SK-N-SH treated with all-trans-retinoic acid at 6 μM for 48 hours (cell line): Measurements from ENCODE around the gene ROBO1.

ENCODE experiments used
- ATAC-seq: fragments of 200-7000 bp; cut with Tn5 transposase; 3 replicates; pipeline ENCODE4 v1.9.1; 2020; ENCODE audit warnings: mild to moderate bottlenecking, moderate library complexity
- ARNTL ChIP-seq: fragments of 450-650 bp; formaldehyde crosslinking; IDR thresholded peaks from 2 replicates; pipeline ENCODE4 v1.5.0; 2020; ENCODE audit warnings: low read depth, mild to moderate bottlenecking, moderate library complexity, borderline replicate concordance
- BACH2 ChIP-seq: fragments of 250-450 bp; sonication (Bioruptor Pico); IDR thresholded peaks from 2 replicates; pipeline ENCODE4 v1.9.0; 2021; ENCODE audit warnings: mild to moderate bottlenecking, borderline replicate concordance
- CREB5 ChIP-seq: fragments of 250-450 bp; sonication (Bioruptor Pico); IDR thresholded peaks from 2 replicates; pipeline ENCODE4 v1.5.1; 2020; ENCODE audit warnings: low read depth, mild to moderate bottlenecking, moderate library complexity
- CSDC2 ChIP-seq: fragments of 250-450 bp; sonication (Bioruptor Pico); IDR thresholded peaks from 2 replicates; pipeline ENCODE4 v1.5.0; 2020; ENCODE audit warnings: mild to moderate bottlenecking, moderate library complexity
- CSRNP3 ChIP-seq: fragments of 250-450 bp; sonication (Bioruptor Pico); IDR thresholded peaks from 2 replicates; pipeline ENCODE4 v1.5.1; 2021; ENCODE audit warnings: mild to moderate bottlenecking, moderate library complexity
- GLIS3 ChIP-seq: fragments of 250-450 bp; sonication (Bioruptor Pico); IDR thresholded peaks from 2 replicates; pipeline ENCODE4 v1.5.0; 2020; ENCODE audit warnings: mild to moderate bottlenecking, moderate library complexity
- ISL1 ChIP-seq: fragments of 250-450 bp; sonication (Bioruptor Pico); IDR thresholded peaks from 2 replicates; pipeline ENCODE4 v2.1.2; 2022; ENCODE audit warnings: mild to moderate bottlenecking, moderate library complexity
- OSR1 ChIP-seq: fragments of 250-450 bp; sonication (Bioruptor Pico); IDR thresholded peaks from 2 replicates; pipeline ENCODE4 v1.8.0; 2022; ENCODE audit warnings: moderate library complexity, mild to moderate bottlenecking, inconsistent platforms
- PATZ1 ChIP-seq: fragments of 250-450 bp; sonication (Bioruptor Pico); IDR thresholded peaks from 2 replicates; pipeline ENCODE4 v1.8.0; 2020; ENCODE audit warnings: mild to moderate bottlenecking, moderate library complexity, borderline replicate concordance
- POU6F1 ChIP-seq: fragments of 250-450 bp; sonication (Bioruptor Pico); IDR thresholded peaks from 2 replicates; pipeline ENCODE4 v1.8.0; 2021; ENCODE audit warnings: low read depth, mild to moderate bottlenecking, moderate library complexity, borderline replicate concordance
- PPARA ChIP-seq: fragments of 250-450 bp; sonication (Bioruptor Pico); IDR thresholded peaks from 2 replicates; pipeline ENCODE4 v1.5.0; 2020; ENCODE audit warnings: mild to moderate bottlenecking, borderline replicate concordance
- RARB ChIP-seq: fragments of 250-450 bp; sonication (Bioruptor Pico); IDR thresholded peaks from 2 replicates; pipeline ENCODE4 v1.8.0; 2021; ENCODE audit warnings: mild to moderate bottlenecking, moderate library complexity
- SNAI2 ChIP-seq: fragments of 250-450 bp; sonication (Bioruptor Pico); IDR thresholded peaks from 2 replicates; pipeline ENCODE4 v1.5.0; 2020; ENCODE audit warnings: mild to moderate bottlenecking, moderate library complexity
- TCF4 ChIP-seq: fragments of 250-450 bp; sonication (Bioruptor Pico); IDR thresholded peaks from 2 replicates; pipeline ENCODE4 v1.8.0; 2021; ENCODE audit warnings: mild to moderate bottlenecking, moderate library complexity, borderline replicate concordance
- TOX ChIP-seq: fragments of 250-450 bp; sonication (Bioruptor Pico); IDR thresholded peaks from 2 replicates; pipeline ENCODE4 v1.8.0; 2021; ENCODE audit warnings: mild to moderate bottlenecking, moderate library complexity, borderline replicate concordance
- TSHZ2 ChIP-seq: fragments of 250-450 bp; sonication (Bioruptor Pico); IDR thresholded peaks from 2 replicates; pipeline ENCODE4 v1.5.0; 2020; ENCODE audit warnings: mild to moderate bottlenecking, moderate library complexity
- ZFP3 ChIP-seq: fragments of 250-450 bp; sonication (Bioruptor Pico); IDR thresholded peaks from 2 replicates; pipeline ENCODE4 v1.5.0; 2020; ENCODE audit warnings: mild to moderate bottlenecking, moderate library complexity
- ZFP30 ChIP-seq: fragments of 450-650 bp; formaldehyde crosslinking; IDR thresholded peaks from 2 replicates; pipeline ENCODE4 v1.5.0; 2022; ENCODE audit warnings: mild to moderate bottlenecking, moderate library complexity
- ZNF565 ChIP-seq: fragments of 450-650 bp; formaldehyde crosslinking; conservative IDR thresholded peaks from 2 replicates; pipeline ENCODE4 v1.5.0; 2020; ENCODE audit warnings: low read depth, mild to moderate bottlenecking, moderate library complexity
- ZNF70 ChIP-seq: fragments of 450-650 bp; formaldehyde crosslinking; IDR thresholded peaks from 2 replicates; pipeline ENCODE4 v1.5.0; 2020; ENCODE audit warnings: mild to moderate bottlenecking, moderate library complexity
- ZNF8 ChIP-seq: fragments of 450-650 bp; formaldehyde crosslinking; IDR thresholded peaks from 2 replicates; pipeline ENCODE4 v1.5.0; 2020; ENCODE audit warnings: mild to moderate bottlenecking, moderate library complexity

ROBO1 gene

GRCh38 chr3:79086514-79086913 is 681.3 kb downstream of the ROBO1 start:
- no peak for TF ChIP-seq TCF4 (CRISPR knock-in tag)
- no peak for TF ChIP-seq ZFP30 (CRISPR knock-in tag)
- TF ChIP-seq CSRNP3, result no peak
- TF ChIP-seq OSR1 (CRISPR knock-in tag), result no peak
- TF ChIP-seq ZNF8, result no peak
- TF ChIP-seq CSDC2 (CRISPR knock-in tag), result no peak
- TF ChIP-seq BACH2 (CRISPR knock-in tag), result no peak
- no peak for TF ChIP-seq ARNTL (CRISPR knock-in tag)
- TF ChIP-seq PATZ1 (CRISPR knock-in tag), result no peak
- TF ChIP-seq ISL1 (CRISPR knock-in tag), result no peak
- TF ChIP-seq TSHZ2 (CRISPR knock-in tag), result no peak
- no peak for TF ChIP-seq RARB
- no peak for TF ChIP-seq ZNF70 (CRISPR knock-in tag)
- TF ChIP-seq ZNF565, result no peak
- no peak for TF ChIP-seq GLIS3 (CRISPR knock-in tag)
- TF ChIP-seq TOX, result no peak
- peak; percentile 86 for ATAC-seq

- TF ChIP-seq PATZ1 (CRISPR knock-in tag), result no peak
- no peak for TF ChIP-seq ZNF70 (CRISPR knock-in tag)
- TF ChIP-seq SNAI2 (CRISPR knock-in tag), result no peak
- no peak for TF ChIP-seq OSR1 (CRISPR knock-in tag)
- no peak for TF ChIP-seq GLIS3 (CRISPR knock-in tag)
- TF ChIP-seq ISL1 (CRISPR knock-in tag), result no peak
- TF ChIP-seq TSHZ2 (CRISPR knock-in tag), result no peak
- TF ChIP-seq POU6F1 (CRISPR knock-in tag), result no peak
- no peak for TF ChIP-seq PPARA
- no peak for TF ChIP-seq ZFP3 (CRISPR knock-in tag)
- no peak for TF ChIP-seq CSDC2 (CRISPR knock-in tag)
- TF ChIP-seq CREB5, result no peak
- TF ChIP-seq ZNF565, result no peak
- TF ChIP-seq RARB, result no peak
- TF ChIP-seq TCF4 (CRISPR knock-in tag), result no peak
- no peak for TF ChIP-seq ZFP30 (CRISPR knock-in tag)
- TF ChIP-seq, all 23 proteins: peak for 0
These were observed 682.6 kb downstream of the ROBO1 start for GRCh38 chr3:79085171-79085570.

More at GRCh38 chr3:79085171-79085570, 682.6 kb downstream of the ROBO1 start:
- ATAC-seq, result no peak
